RKO (cell line): ENCODE data around the gene C11orf87.

ENCODE experiments used
- DNase-seq: peaks from one replicate; pipeline ENCODE4 v3.0.0-alpha.2; 2016; ENCODE audit warnings: low spot score

Gene C11orf87

DNA sequence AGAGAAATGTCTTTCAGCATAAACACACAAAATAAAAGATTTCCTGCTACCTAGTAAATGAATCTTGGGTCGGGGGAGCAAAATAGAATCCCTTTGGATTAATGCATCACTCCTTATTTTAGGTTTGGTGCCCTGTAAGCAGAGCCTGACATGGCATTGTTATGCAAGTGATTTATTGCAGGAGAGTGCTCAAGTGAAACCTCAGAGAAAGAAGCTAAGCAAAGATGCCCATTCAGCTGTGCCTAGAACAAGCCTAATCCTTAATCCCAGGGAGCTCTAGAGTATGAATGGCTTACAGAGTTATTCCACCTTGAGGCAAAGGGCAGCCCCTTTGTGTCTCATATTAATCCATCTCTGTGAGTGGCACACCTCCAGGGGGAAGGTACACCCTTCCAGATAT, 21.1 kb downstream of the C11orf87 start:
- DNase-seq: no peak

DNA sequence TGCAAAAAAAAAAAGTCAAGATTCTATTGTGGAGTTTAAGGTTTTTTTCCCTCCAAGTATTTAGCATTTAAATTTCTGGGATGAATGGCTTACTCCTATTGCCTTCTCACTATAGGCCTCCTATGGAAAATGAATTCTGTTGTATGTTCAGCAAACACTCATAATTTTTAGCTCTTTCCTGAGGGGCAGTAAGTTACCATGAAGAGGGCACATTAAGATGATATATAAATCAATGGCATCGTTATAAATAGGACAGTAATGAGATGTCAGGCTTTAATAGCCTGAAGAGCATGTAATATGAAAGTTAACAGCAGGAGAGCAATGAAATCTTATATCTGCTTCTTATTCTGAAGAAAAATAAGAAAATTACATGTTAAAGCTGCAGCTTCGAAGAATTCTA, 32.9 kb downstream of the C11orf87 start:
- no peak for DNase-seq
